GM18502 (cell line): ENCODE measurements around the gene MRRF.
"Not testable (repeated sequence)": the region's sequence is repeated elsewhere in the genome, so short reads cannot be mapped to it uniquely, and the experiment has no call there.

Experiments
- ATAC-seq: cut with Tn5 transposase; IDR thresholded peaks from one replicate; pipeline ENCODE4 v1.9.1; 2021; ENCODE audit warnings: mild to moderate bottlenecking; ENCODE audit not compliant: unreplicated experiment, poor library complexity

Gene MRRF

DNA sequence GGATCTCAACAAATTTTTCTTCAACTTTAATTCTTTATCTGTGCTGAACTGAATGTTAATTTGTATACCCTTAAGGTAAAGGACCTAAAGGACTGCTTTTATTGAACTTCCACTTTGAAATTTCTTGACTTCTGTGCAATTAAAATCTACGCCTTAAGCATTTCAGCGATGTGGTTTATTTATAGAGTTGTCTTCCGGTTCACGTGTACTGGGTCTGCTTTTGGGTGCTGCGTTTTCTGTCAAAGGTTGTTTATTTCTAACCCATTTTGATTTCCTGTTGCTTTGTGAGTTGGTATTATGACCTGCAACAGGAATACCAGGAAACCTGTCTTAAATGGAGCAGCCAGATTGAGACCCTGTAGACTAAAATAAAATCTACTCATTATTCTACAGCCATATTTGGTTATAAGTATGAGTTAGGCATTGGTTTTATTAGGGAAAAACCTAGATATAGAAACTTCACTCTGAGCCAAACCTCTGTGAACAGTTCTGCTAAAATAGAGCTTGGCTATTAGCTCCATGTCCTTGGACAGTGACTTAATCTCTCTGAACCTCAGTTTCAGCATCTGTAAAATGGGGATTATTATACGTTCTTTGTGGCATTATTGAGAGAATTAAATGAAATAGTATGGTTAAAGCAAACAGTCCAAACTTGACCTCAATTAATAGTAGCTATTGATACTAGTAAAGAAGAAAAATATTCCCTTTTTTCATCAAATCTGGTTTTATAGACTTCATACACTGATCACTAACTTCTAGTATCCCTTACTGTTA, 3.5 kb downstream of the MRRF start:
- ATAC-seq = no peak

DNA sequence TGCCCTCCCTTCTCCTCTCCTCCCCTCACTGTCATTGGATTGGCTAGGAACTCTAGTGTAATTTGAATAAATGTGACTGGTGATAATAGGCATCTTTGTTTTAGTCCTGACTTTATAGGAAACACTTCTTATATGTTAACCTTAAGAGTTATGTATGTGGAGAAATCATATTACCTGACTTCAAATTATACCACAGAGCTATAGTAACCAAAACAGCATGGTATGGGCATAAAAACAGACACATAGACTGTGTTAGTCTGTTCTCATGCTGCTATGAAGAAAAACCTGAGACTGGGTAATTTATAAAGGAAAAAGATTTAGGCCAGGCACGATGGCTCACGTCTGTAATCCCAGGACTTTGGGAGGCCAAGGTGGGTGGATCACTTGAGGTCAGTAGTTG, 9.4 kb downstream of the MRRF start:
- no peak for ATAC-seq

DNA sequence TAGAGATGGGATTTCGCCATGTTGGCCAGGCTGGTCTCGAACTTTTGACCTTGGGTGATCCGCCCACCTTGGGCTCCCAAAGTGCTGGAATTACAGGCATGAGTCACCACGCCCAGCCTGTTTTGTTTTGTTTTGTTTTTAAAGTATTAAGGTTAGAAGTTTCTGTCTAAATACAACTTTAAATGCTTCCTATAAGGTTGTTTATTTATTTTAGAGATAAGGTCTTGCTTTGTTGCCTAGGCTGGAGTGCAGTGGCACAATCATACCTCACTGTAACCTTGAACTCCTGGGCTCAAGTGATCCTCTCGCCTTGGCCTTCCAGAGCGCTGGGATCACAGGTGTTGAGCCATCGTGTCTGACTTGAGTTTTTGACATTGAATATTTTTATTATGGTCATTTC, 11.4 kb downstream of the MRRF start:
- no peak for ATAC-seq

DNA sequence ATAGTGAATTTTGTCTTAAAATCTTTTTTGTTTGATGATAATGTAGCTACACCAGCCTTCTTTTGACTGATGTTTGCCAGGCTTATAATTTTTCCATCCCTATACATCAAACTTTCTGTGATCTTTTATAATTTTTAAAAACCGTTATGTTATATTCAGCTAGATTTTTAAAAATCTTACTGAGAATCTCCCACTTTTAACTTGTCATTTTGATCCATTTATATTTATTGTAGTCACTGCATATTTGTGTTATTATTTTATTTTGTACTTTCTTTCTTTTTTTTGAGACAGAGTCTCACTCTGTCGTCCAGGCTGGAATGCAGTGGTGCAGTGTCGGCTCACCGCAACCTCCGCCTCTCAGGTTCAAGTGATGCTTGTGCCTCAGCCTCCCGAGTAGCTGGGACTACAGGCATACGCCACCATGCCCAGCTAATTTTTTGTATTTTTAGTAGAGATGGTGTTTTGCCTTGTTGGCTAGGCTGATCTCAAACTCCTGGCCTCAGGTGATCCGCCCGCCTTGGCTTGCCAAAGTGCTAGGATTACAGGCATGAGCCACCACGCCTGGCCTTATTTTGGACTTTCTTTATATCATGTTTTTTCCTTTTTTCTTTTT, 12.7 kb downstream of the MRRF start:
- no peak for ATAC-seq

DNA sequence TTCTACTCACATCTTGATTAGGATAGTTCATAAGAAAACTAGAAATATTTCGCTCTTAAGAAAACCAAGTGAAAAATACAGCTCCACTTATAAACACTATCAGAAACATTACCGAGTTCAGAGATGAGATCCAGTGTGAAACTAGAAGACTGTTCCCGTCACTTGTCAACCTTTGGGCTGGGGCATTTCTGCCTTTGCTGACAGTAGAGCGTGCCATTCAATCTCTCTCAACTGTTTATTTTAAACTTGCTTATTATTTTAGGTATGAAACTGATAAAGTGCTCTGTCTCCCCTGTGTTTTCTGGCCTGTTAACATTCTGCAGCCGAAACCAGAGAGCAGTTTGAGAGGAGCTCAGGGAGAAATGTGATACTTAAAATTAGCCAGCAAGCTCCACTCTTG, 16.7 kb downstream of the MRRF start:
- no peak for ATAC-seq

DNA sequence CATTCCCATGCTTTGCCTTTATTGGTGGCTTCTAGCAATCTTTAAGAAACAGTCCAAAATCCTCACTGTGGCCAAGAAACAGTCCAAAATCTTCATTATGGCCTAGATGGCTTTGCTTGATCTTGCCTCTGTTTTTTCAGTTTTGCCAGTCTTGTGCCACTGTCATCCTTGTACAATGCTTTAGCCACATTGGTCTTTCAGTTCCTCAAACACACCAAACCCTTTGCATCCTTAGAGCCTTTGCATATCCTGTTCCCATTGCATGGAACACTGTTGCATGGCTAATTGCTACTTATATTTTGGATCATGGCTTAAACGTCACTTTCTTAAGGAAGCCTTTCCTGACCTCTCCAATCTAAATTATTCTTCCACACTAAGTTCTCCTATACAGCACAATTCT, 22.1 kb downstream of the MRRF start:
- peak; percentile 67 for ATAC-seq

DNA sequence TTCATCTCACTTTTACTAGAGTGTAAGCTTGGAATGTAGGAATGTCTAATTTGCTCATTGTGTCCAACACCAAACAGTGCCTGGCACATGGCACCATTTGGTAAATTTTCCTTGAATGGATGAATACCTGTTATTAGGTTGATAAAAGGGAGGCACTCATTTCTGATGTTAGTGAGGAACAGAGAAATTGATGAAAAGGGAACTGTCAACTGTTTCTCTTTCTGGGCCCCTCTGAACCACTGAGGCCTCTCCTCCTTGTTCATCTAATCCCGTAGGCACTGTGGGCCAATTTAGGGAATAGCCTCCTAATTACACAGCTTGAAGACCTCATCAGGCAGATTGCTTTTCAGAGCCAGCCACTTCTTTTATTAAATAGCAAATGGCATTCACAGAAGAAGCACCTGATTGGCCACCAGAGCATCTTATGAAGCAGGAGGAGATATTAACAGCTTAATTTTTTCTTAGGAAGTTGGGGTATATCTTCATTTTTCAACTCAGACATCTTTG, 22.6 kb downstream of the MRRF start:
- ATAC-seq = no peak

DNA sequence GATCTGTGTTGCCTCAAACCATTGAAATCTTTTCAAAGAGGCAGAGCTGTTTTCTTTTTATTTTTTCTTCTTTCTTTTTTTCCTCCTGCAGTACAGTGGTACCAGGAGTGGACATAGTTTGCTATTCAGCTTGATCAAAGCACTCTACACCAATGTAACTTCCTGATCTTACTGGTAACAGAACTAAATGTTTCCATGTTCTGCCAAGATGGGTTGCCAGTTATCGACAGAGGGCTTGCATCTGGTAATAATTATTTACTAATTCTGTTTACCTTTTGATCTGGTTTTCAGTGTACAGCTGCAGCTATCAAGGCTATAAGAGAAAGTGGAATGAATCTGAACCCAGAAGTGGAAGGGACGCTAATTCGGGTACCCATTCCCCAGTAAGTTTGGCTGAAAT, 26.8 kb downstream of the MRRF start:
- no peak for ATAC-seq

DNA sequence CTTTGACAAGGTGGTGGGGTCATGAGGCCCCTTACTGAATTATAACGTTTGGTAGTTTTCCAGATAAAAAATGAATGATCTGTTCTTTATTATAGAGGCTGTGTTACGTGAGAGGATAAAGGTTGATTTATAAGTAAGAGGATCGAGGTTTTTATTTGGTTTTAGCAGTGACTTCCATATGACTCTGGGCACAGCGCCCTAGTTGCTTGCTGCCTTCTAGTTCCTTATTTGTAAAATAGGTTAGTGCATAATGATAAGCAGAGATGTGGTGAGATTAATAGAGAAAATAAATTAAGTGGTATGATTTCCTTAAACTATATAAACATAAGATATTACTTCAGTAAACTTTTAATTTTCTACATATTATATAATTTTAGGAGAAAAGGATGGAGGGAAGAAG, 29.8 kb downstream of the MRRF start:
- ATAC-seq = no peak

DNA sequence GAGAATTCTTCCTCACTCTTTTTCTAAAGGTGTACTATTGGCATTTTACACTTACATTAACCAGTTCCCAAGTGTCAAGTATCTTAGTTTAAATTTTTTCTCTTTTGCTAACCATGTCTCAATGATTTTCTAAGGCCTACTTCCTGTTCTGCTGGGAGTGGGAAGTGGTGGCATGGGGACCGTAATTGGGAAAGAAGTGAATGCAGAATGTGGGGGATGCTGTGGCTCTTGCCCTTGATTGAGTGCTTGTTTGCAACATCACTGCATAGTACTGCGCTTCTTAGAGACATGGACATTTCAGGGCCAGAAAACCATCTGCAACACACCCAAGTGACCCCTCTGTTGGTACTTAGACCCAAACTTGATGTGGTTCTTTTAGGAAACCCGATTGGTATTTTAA, 32.8 kb downstream of the MRRF start:
- ATAC-seq = no peak

DNA sequence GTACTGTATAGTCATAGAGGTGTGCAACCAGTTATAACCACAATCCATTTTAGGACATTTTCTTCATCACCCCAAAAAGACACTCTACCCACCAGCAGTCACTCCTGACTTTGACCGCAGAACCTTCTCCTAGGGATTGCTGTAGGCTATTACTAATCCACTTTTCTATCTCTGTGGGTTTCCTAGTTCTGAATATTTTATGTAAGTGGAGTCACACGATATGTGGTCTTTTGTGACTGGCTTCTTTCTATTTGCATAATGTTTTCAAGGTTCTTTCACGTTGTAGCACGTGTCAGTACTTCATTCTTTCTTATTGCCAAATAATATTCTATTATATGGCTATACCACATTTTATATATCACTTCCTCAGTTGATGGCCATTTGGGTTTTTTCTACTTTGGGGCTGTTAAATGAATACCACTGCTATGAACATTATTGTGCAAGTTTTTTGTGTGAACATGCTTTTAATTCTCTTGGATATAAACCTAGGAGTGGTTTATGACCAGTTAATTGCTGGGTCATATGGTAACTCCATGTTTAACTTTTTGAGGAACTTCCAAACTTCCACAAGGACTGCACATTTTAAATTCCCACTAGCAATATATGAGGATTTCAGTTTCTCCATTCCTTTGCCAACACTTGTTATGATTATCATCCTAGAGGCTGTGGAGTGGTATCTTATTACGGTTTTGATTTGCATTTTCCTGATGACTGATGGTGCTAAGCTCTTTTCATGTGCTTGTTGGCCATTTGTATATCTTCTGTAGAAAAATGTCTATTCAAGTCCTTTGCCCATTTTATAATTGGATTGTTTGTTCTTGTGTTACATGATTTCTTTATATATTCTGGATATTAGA, 37.8 kb downstream of the MRRF start:
- ATAC-seq = no peak

DNA sequence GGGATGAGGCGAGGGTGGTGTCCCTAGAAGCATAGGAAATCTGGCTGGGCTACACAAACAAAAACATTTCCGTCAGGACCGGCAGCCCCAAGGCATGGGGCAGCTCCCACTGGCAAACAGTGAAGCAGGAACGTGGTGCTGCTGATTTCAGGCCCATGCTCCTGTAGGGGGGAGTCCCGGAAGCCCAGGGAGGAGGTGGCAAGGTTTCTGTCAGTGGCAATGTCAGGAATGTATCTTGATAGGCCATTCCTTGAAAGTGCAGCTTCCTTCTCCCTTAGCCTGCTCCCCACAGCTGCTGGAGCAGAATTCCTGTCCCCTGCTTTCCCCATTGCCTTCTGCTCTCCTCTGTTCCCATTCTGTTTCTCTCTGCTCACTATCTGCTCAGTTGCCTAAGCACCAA, 42.4 kb downstream of the MRRF start:
- ATAC-seq = no peak

DNA sequence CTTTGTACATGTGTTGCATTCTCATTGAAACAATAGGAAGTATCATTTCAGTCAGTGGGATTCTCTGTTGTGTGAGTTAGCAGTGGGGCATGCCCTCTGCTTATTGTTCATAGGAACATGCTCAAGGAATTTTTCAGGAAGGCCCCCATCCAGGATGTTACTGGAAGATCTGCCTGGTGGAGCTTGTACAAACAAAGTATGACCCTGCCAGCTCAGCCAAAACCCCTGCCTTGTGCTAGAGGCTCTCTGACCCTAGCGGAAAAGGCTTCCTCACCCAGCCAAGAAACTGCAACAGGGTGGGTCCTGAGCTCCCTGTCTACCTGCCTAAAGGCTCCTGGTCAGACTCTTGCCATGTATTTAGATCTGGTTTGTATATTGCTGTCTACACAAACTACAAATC, 43.2 kb downstream of the MRRF start:
- ATAC-seq = no peak

DNA sequence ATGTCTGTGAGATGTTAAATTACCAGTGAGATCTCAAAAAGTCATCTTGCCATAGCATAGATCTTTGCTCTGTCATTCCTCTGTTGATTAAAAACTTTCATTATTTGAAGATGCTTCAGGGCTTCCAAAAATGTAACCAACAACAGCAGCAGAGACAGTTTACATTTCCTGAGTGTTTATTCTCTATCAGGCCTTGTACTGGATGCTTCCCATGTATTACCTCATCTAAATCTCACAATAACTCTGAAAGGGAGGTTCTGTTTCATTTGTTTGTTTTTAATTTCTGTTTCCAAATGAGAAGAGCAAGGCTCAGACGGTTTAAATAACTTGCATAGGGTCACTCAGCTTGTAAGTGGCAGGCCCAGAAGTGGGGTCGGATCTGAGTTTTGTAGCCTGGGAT, 45.2 kb downstream of the MRRF start:
- no peak for ATAC-seq

DNA sequence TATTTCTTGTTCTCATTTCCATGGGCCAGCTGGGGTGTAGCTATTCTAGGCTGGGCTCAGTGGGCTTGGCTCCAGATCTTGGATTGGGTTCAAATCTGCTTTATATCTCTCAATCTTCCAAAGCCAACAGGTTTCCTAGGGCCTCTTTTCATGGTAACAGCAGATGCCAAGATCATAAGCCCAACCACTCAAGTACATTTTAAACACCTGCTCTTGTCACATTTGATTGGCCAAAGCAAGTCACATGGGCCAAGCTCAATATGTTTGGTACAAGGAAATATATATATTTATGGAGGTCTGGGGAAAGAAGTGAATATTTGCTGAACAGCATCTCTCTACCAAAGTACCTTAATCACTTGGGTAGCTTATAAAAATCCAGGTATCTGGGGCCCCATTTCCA, 49.5 kb downstream of the MRRF start:
- no peak for ATAC-seq

DNA sequence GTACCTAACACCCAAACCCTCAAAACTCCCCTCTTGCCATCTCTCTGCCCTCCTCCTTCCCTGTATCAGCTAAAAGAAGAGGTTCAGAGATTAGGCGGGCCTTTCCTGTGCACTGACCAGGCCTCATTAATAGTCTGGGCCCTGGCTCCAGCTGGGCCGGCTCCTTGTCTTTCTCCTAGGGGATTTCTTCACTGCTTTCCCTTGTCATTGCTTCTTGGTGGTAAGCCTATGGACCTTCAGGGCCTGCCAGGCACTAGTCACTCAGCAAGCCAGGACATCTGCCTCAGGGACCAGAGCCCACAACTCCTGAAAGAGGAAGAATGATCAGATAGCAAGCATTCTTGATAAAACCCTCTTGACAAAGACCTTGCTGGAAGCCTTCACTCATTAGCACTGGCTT, 50.9 kb downstream of the MRRF start:
- no peak for ATAC-seq

DNA sequence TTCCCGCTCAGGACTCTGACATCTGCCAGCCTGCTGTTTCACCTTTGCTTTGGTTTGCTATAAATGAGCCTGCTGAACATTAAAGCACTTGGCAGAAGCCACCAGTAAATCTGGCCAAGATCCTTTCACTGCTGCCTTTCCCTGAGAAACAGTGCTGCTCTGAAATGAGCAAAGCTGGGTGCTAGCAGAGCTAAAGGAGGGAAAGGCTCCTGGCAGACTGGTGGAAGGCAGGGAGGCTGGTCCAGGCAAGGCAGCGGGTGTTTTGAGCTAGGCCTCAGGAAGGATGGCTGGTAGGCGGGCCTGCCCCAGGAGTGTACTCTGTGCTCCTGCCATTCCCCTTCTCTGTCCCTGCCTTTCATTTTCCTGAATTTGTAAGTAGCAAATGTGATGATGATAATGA, 53.6 kb downstream of the MRRF start:
- no peak for ATAC-seq

DNA sequence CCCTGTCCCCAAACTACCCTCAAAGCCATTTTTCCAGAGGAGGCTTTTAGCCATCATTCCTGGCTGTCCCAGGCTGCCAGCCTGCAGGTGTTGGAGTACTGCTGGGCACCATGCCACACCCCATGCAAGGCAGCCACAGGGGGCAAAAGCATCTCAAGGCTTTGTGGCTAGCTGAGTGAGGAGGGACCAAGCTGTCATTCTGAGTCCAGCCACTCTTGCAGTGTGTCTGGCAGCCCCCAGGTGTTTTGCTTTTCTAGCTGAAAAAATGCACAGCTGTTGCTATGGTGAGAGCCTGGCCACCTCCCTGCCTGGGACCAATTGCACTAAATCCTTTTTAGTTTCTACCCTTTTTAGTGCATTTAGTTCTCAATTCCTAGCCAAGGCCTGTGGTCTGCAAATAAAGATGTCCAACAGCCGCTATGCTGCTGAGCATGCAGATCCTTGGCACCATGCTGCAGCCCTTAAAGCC, 55.8 kb downstream of the MRRF start:
- no peak for ATAC-seq

DNA sequence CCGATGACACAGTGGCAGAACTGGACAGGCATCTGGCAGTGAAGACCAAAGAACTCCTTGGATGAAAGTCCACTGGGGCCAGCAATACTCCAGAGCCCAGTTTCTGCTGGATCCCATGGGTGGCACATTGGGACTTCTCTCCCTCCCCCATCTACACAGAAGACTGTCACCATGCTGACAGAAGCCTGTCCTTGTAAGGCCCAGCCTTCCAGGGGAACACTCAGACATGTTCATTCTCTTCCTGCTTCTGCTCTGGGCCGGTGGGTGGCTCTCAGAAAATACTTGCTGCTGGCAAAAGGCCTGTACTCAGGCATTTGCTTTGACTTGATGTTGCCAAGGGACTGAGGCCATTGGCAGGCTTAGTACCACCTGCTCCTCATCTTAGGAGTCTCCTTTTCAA, 57.9 kb downstream of the MRRF start:
- no peak for ATAC-seq

DNA sequence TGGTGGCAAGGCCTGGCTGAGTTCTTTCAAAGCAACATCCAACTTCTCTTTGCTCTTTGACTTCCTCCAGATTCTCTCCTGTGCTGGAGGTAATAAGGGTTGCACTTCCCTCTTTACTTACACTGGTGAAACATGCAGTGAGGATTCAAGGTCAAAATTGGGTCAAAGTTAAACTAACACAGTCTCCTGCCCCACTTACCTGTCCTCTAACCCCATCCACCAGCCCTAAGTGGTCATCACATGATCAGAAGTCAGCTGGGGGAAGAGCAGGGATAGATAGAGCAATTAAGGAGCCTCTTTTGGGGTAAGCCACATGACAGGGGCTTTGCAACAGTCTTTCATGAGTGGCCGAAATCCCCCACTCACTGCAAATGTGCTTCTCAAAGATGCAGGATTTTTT, 60.0 kb downstream of the MRRF start:
- ATAC-seq = not testable (repeated sequence)

DNA sequence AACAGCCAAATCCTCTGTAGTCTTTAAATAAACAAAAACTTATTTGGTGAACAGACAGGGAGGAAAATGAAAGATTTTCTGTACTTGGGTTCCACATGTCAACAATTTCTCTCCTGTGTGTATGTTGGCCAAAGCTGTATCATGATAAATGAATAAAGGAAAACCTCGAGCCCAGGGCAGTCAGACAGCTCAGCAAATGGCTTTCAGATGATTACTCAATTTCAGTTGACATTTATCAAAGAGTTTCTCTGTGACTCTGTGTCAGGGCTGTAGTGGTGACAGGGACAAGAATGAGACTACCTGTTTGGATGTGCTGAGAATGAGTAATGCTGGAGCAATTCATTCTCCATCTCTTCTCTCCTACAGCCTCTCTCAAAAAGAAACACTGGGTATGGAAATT, 60.4 kb downstream of the MRRF start:
- ATAC-seq = no peak
